Measurements from ENCODE around the gene SCYL3. TPM values are rescaled to one million over a fixed set of nuclear protein-coding genes. Genes with fewer than 3 reads are reported as not detected.

SCYL3 gene
- total RNA-seq, 8 experiments from 2014 or later = 6.3 to 9.1 (median 7.4) TPM

DNA sequence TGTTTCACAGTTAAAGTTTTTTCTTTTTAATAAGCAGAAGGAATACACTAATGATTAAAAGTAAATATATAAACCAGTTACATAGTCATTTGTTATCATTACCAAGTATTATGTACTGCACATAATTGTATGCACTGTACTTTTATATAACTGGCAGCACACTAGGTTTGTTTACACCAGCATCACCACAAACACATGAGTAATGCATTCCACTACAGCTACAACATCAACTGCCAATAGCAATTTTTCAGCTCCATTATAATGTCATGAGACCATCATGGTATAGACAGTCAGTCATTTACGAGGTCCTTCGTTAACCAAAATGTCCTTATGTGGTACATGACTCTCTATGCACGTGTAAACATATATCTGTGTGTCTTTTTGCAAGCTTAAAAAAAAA, 35.2 kb downstream of the SCYL3 start:
- ATAC-seq (replicated peaks in 6 of 8) = no peak
- no peak overlapping the region for H3K4me3 ChIP-seq
- no peaks in the 10 kb centered on the region for H3K4me1 ChIP-seq (replicated peaks in 1 of 2)
- in situ Hi-C loops (cut with MboI; ENCODE audit: low pct_unique_long_range_greater_than_20kb in 2 of 9, low sequenced_read_pairs in 9 of 9, unreplicated experiment in 9 of 9) = no loop called here
- WGBS, 10 experiments = 35 to 100% (median 94%) methylated on average over 1 to 3 of the region's 3 CpGs; no CpG with 5 or more reads in 1 of the 10 experiments
- no peak overlapping the region for H3K27ac ChIP-seq

- Histone ChIP-seq H3K4me1 (replicated peaks in 1 of 2) (no peaks in the 10 kb centered on the region), H3K27ac (no peak overlapping the region), H3K4me3 (no peak overlapping the region)
- in situ Hi-C loops (cut with MboI; ENCODE audit: low pct_unique_long_range_greater_than_20kb in 2 of 9, low sequenced_read_pairs in 9 of 9, unreplicated experiment in 9 of 9) = no loop called here
- 73 to 100% (median 100%) methylated on average over 1 of the region's 1 CpG; no CpG with 5 or more reads in 1 of the 10 experiments for WGBS, 10 experiments
- no peak for ATAC-seq (replicated peaks in 6 of 8)
Observed at GRCh38 chr1:169853341-169853740, 40.4 kb downstream of the SCYL3 start.

- WGBS, 10 experiments = 80 to 100% (median 92%) methylated on average over 1 to 5 of the region's 5 CpGs
- no peak overlapping the region for H3K27ac ChIP-seq
- H3K4me1 ChIP-seq (replicated peaks in 1 of 2) = no peaks in the 10 kb centered on the region
- in situ Hi-C loops (cut with MboI; ENCODE audit: low pct_unique_long_range_greater_than_20kb in 2 of 9, low sequenced_read_pairs in 9 of 9, unreplicated experiment in 9 of 9) = no loop called here
- ATAC-seq (replicated peaks in 6 of 8) = no peak
- H3K4me3 ChIP-seq = no peak overlapping the region
Observed at GRCh38 chr1:169849346-169850022, 44.2 kb downstream of the SCYL3 start.

- H3K27ac ChIP-seq = no peak overlapping the region
- 80 to 100% (median 100%) methylated on average over 1 to 2 of the region's 2 CpGs for WGBS, 10 experiments
- no peak for ATAC-seq (replicated peaks in 6 of 8)
- in situ Hi-C loops (cut with MboI; ENCODE audit: low pct_unique_long_range_greater_than_20kb in 2 of 9, low sequenced_read_pairs in 9 of 9, unreplicated experiment in 9 of 9) = no loop called here
- H3K4me1 ChIP-seq (replicated peaks in 1 of 2) = no peaks in the 10 kb centered on the region
- no peak overlapping the region for H3K4me3 ChIP-seq
Observed at GRCh38 chr1:169848456-169848855, 45.2 kb downstream of the SCYL3 start.

GRCh38 chr1:169844941-169845608, 48.6 kb downstream of the SCYL3 start:
- ATAC-seq (replicated peaks in 6 of 8) = no peak
- 100% methylated on average over 1 of the region's 1 CpG; no CpG with 5 or more reads in 5 of the 10 experiments for WGBS, 10 experiments
- H3K4me3 ChIP-seq = no peak overlapping the region
- no peaks in the 10 kb centered on the region for H3K4me1 ChIP-seq (replicated peaks in 1 of 2)
- no peak overlapping the region for H3K27ac ChIP-seq
- in situ Hi-C loops (cut with MboI; ENCODE audit: low pct_unique_long_range_greater_than_20kb in 2 of 9, low sequenced_read_pairs in 9 of 9, unreplicated experiment in 9 of 9) = no loop called here

DNA sequence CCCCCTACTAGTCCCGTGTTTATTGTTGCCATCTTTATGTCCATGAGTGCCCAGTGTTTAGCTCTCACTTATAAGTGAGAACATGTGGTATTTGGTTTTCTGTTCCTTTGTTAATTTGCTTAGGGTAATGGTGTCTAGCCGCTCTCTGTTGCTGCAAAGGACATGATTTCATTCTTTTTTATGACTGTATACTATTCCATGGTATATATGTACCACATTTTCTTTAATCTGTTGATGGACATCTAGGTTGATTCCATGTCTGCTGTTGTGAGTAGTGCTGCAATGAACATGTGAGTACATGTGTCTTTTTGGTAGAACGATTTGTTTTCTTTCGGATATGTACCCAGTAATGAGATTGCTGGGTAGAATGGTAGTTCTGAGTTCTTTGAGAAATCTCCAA, 54.8 kb downstream of the SCYL3 start:
- Histone ChIP-seq H3K27ac (no peak overlapping the region), H3K4me1 (replicated peaks in 1 of 2) (no peaks in the 10 kb centered on the region), H3K4me3 (no peak overlapping the region)
- in situ Hi-C loops (cut with MboI; ENCODE audit: low pct_unique_long_range_greater_than_20kb in 2 of 9, low sequenced_read_pairs in 9 of 9, unreplicated experiment in 9 of 9) = no loop called here
- ATAC-seq (replicated peaks in 6 of 8) = no peak
- 60 to 100% (median 83%) methylated on average over 1 to 4 of the region's 4 CpGs; no CpG with 5 or more reads in 1 of the 10 experiments for WGBS, 10 experiments

GRCh38 chr1:169836198-169836597, 57.5 kb downstream of the SCYL3 start:
- in situ Hi-C loops (cut with MboI; ENCODE audit: low pct_unique_long_range_greater_than_20kb in 2 of 9, low sequenced_read_pairs in 9 of 9, unreplicated experiment in 9 of 9) = no loop called here
- Histone ChIP-seq H3K4me1 (replicated peaks in 1 of 2) (no peaks in the 10 kb centered on the region), H3K4me3 (no peak overlapping the region), H3K27ac (no peak overlapping the region)
- ATAC-seq (replicated peaks in 6 of 8) = no peak
- 88 to 100% (median 100%) methylated on average over 1 of the region's 1 CpG for WGBS, 10 experiments

GRCh38 chr1:169835647-169836046, 58.0 kb downstream of the SCYL3 start:
- no peak for ATAC-seq (replicated peaks in 6 of 8)
- 89 to 100% (median 100%) methylated on average over 1 of the region's 1 CpG; no CpG with 5 or more reads in 2 of the 10 experiments for WGBS, 10 experiments
- H3K4me1 ChIP-seq (replicated peaks in 1 of 2) = no peaks in the 10 kb centered on the region
- no peak overlapping the region for H3K27ac ChIP-seq
- in situ Hi-C loops (cut with MboI; ENCODE audit: low pct_unique_long_range_greater_than_20kb in 2 of 9, low sequenced_read_pairs in 9 of 9, unreplicated experiment in 9 of 9) = no loop called here
- H3K4me3 ChIP-seq = no peak overlapping the region

GRCh38 chr1:169834869-169835268, 58.8 kb downstream of the SCYL3 start:
- 86 to 100% (median 100%) methylated on average over 1 of the region's 1 CpG for WGBS, 10 experiments
- H3K4me1 ChIP-seq (replicated peaks in 1 of 2) = no peaks in the 10 kb centered on the region
- ATAC-seq (replicated peaks in 6 of 8) = no peak
- no peak overlapping the region for H3K27ac ChIP-seq
- H3K4me3 ChIP-seq = no peak overlapping the region
- in situ Hi-C loops (cut with MboI; ENCODE audit: low pct_unique_long_range_greater_than_20kb in 2 of 9, low sequenced_read_pairs in 9 of 9, unreplicated experiment in 9 of 9) = no loop called here

GRCh38 chr1:169833179-169833901, 60.4 kb downstream of the SCYL3 start:
- H3K4me3 ChIP-seq = no peak overlapping the region
- in situ Hi-C loops (cut with MboI; ENCODE audit: low pct_unique_long_range_greater_than_20kb in 2 of 9, low sequenced_read_pairs in 9 of 9, unreplicated experiment in 9 of 9) = no loop called here
- H3K27ac ChIP-seq = no peak overlapping the region
- no peaks in the 10 kb centered on the region for H3K4me1 ChIP-seq (replicated peaks in 1 of 2)
- WGBS, 10 experiments = 59 to 88% (median 66%) methylated on average over 1 to 4 of the region's 4 CpGs; no CpG with 5 or more reads in 2 of the 10 experiments
- no peak for ATAC-seq (replicated peaks in 6 of 8)

DNA sequence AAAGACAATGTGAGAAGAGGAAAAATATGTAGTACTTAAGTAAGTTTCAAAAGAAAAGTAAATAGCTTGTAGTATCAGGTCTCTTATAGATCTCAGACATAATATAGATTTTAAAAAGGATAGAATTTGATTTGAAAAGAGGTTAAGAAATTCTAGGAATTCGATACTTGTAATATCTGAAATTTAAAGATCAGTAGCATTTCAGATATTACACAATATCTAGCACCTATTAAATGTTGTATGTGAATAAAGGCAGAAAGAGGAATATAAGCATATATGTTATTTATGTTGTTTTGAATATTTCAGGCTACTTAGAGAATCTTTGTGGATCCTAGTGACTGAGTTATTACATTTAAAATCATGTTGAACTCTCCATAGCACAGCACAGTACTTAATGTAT, 64.0 kb downstream of the SCYL3 start:
- H3K4me1 ChIP-seq (replicated peaks in 1 of 2) = no peaks in the 10 kb centered on the region

GRCh38 chr1:169824153-169824552, 69.5 kb downstream of the SCYL3 start:
- 94 to 100% (median 100%) methylated on average over 1 to 3 of the region's 3 CpGs; no CpG with 5 or more reads in 1 of the 10 experiments for WGBS, 10 experiments

More for the DNA sequence above, 64.0 kb downstream of the SCYL3 start:
- WGBS, 10 experiments = 87 to 100% (median 100%) methylated on average over 1 of the region's 1 CpG; no CpG with 5 or more reads in 1 of the 10 experiments
- Histone ChIP-seq H3K4me3 (no peak overlapping the region), H3K27ac (no peak overlapping the region)
- in situ Hi-C loops (cut with MboI; ENCODE audit: low pct_unique_long_range_greater_than_20kb in 2 of 9, low sequenced_read_pairs in 9 of 9, unreplicated experiment in 9 of 9) = no loop called here
- ATAC-seq (replicated peaks in 6 of 8) = no peak

DNA sequence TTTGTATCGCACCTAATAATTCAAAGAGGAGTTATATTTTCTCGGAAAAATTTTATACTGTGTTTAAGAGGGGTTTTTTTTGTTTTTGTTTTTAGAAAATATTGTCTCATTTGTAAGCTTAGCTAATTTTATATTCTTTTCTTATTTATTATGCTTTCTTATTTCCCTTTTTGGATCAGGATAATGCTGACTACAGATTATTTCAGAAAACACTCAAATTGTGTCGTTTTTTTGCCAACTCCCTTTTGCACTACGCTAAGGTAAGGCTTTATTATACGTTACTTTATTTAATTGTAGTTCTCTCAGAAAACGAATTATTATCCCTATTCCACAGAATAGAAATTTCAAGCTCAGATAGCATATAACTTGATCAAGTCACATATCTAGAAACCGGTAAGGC, 72.2 kb downstream of the SCYL3 start:
- in situ Hi-C loops (cut with MboI; ENCODE audit: low pct_unique_long_range_greater_than_20kb in 2 of 9, low sequenced_read_pairs in 9 of 9, unreplicated experiment in 9 of 9) = loop anchor here in 2 of 9 experiments (25.0 kb wide), 2 partner anchors 234 to 259 kb away; partner anchors contain the start of gene F5 (in 1 of the 2)
- 94 to 99% (median 97%) methylated on average over 6 to 7 of the region's 7 CpGs for WGBS, 10 experiments

More at GRCh38 chr1:169824153-169824552, 69.5 kb downstream of the SCYL3 start:
- in situ Hi-C loops (cut with MboI; ENCODE audit: low pct_unique_long_range_greater_than_20kb in 2 of 9, low sequenced_read_pairs in 9 of 9, unreplicated experiment in 9 of 9) = loop anchor here in 2 of 9 experiments (25.0 kb wide), 2 partner anchors 237 to 262 kb away; partner anchors contain the start of gene F5 (in 1 of the 2)
- no peak overlapping the region for H3K27ac ChIP-seq
- H3K4me1 ChIP-seq (replicated peaks in 1 of 2) = no peaks in the 10 kb centered on the region
- ATAC-seq (replicated peaks in 6 of 8) = no peak
- no peak overlapping the region for H3K4me3 ChIP-seq

More for the DNA sequence above, 72.2 kb downstream of the SCYL3 start:
- no peak for ATAC-seq (replicated peaks in 6 of 8)
- Histone ChIP-seq H3K4me3 (no peak overlapping the region), H3K4me1 (replicated peaks in 1 of 2) (no peaks in the 10 kb centered on the region), H3K27ac (no peak overlapping the region)
